ENCODE measurements around the gene XRCC4. TPM values are rescaled to one million over a fixed set of nuclear protein-coding genes. Genes with fewer than 3 reads are reported as not detected.
"Not testable (repeated sequence)": the region's sequence is repeated elsewhere in the genome, so short reads cannot be mapped to it uniquely, and the experiment has no call there.

Gene XRCC4
- total RNA-seq, 1 experiment from 2014 or later: 17.3 TPM

DNA sequence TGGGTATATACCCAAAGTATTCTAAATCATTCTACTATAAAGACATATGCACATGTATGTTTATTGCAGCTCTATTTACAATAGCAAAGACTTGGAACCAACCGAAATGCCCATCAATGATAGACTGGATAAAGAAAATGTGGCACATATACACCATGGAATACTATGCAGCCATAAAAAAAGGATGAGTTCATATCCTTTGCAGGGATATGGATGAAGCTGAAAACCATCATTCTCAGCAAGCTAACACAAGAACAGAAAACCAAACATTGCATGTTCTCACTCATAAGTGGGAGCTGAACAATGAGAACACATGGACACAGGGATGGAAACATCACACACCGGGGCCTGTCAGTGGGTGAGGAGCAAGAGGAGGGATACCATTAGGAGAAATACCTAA is 180.3 kb downstream of the XRCC4 start:
- not testable (repeated sequence) for DNase-seq, H3K36me3 ChIP-seq, H3K9me3 ChIP-seq, H3K27me3 ChIP-seq, H3K4me3 ChIP-seq

DNA sequence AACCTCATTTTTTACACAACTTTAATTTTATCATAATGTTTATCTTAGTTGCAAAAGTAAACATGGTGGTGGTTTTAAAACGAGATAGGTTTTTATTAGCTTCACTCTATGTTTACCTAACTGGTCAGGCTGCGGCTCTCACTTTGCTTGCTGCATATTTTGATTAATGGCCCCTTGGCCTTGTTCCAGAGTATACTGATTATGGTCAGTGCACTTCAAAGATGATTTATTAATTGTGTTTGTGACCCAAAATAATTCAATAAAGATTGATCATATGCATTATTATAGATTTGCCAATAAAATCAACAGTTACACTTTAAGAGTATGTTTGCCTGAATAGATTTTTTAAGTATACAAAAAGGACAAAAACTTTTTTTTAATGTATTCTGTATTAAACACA is 188.0 kb downstream of the XRCC4 start:
- Histone ChIP-seq H3K9me3 (no peaks in the 10 kb centered on the region), H3K36me3 (no peaks in the 10 kb centered on the region), H3K27me3 (no peaks in the 10 kb centered on the region), H3K4me3 (no peak overlapping the region)
- no peak for DNase-seq

DNA sequence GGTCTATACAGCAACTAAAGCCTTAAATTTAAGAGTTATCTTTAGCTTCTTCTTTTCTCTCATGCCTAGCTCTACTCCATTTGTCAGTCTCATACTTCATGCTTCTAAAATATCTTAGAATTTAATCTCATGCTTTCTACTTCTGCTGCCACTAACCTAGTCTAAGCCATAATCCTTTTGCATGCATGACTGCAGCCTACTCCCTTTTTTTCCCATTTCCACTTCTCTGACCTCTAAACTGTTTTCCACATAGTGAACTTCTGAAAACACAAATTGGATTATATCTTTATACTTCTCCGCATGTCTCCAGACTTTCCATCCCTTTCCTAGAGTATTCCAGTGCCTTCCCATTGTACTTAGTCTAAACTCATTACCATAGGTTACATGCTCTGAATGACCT is 193.0 kb downstream of the XRCC4 start:
- no peak overlapping the region for H3K4me3 ChIP-seq
- no peak for DNase-seq
- no peaks in the 10 kb centered on the region for H3K36me3 ChIP-seq
- H3K27me3 ChIP-seq: no peaks in the 10 kb centered on the region
- H3K9me3 ChIP-seq: peaks cover 2% of the 10 kb centered on the region; the same call in 1 of the 2 replicates

DNA sequence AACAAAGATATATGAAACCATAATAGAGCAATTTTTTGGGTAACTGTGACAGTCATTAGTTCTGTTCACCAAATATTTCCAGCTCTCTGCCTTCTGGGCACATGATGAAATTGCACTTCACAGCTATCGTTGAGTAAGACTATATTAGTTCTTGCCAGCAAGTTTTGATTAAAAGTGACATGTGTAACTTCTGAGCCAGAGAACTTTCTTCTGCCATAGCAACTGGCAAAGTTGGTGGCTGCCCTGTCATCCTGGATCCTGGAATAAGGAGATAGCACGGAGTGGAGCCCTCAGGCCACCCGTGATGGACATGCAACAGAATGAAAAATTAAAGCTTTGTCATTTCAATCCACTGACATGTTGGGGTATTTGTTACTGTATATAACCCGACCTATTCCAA is 199.8 kb downstream of the XRCC4 start:
- no peak for DNase-seq
- Histone ChIP-seq H3K27me3 (no peaks in the 10 kb centered on the region), H3K9me3 (peaks cover 2% of the 10 kb centered on the region; the same call in 1 of the 2 replicates), H3K4me3 (no peak overlapping the region), H3K36me3 (no peaks in the 10 kb centered on the region)

DNA sequence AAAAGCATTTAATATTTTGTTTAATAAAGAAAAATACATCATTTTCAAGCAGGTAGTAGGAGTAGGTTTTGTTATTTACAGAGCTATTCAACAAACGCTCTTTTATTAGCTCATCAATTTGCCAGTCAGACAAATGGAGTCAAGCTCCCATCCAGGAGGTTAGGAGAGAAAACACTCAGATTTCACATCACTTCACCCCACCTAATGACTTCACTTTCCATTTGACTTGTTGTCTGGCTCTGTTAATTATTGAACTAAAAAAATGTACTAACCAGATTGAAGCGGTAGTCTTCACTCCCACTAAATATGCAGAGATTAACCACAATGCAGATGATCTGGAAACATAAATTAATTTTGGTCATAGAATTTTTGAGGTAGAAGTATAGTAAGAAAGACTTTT is 200.6 kb downstream of the XRCC4 start:
- Histone ChIP-seq H3K4me3 (no peak overlapping the region), H3K36me3 (no peaks in the 10 kb centered on the region), H3K27me3 (no peaks in the 10 kb centered on the region), H3K9me3 (peaks cover under 1% of the 10 kb centered on the region; the same call in 1 of the 2 replicates)
- no peak for DNase-seq

DNA sequence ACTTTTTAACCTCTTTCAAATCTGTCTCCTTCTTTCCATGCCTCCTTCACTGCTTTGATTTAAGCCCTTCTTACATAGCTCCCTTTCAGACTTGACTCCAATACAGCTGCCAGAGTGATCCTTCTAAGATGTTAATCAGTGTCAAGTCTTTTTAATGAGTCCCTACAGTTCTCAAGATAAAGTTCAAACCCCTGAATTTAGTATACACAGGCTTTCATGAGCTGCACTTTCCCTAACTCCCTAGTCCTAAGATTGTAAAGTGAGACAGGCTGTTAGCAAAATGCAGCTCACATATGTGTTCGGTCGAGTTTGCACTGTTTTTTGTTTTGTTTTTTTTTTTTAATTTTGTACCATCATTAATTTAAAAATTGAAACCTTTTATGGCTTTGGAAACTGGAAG is 203.8 kb downstream of the XRCC4 start:
- H3K27me3 ChIP-seq: no peaks in the 10 kb centered on the region
- DNase-seq: no peak
- no peaks in the 10 kb centered on the region for H3K36me3 ChIP-seq
- H3K4me3 ChIP-seq: no peak overlapping the region
- no peaks in the 10 kb centered on the region for H3K9me3 ChIP-seq

DNA sequence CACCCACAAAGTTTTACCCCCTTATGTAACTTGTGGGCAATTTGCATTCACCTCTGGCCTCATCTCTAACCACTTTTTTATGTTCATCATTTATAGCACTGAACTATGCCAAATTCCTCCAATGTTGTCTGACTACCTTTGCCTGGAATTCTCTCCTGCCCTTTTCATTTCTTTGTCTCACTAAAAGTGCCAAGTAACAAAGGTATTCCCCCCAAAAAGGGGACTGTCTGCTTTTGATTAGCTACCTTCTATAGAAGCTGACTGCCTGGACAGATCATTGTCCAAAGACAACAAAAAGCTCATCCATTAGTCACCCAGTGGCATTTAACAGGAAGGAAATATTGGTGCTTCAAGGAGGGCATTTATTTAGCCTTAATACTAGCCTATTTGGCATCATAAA is 204.3 kb downstream of the XRCC4 start:
- peak; percentile 65 for DNase-seq
- Histone ChIP-seq H3K27me3 (no peaks in the 10 kb centered on the region), H3K4me3 (no peak overlapping the region), H3K9me3 (no peaks in the 10 kb centered on the region), H3K36me3 (no peaks in the 10 kb centered on the region)

DNA sequence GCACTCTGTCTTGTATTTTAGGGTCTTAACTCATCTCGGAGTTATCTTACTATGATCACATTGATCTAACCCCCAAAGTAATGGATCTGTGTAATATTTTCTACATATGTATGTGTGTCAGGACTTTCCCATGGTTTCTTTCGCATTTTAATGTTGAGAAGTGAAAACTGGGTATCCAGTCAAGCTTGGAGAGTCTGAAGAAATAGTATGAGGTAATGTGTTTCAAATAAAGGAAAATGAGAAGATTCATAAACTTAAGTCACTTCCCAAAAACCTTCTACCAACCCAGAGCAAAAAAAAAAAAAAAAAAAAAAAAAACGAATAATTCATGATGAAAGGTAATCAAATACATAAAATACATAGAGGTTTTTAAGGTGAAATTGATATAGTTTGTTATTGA is 206.4 kb downstream of the XRCC4 start:
- H3K36me3 ChIP-seq: no peaks in the 10 kb centered on the region
- no peak for DNase-seq
- no peaks in the 10 kb centered on the region for H3K27me3 ChIP-seq
- H3K4me3 ChIP-seq: no peak overlapping the region
- no peaks in the 10 kb centered on the region for H3K9me3 ChIP-seq

DNA sequence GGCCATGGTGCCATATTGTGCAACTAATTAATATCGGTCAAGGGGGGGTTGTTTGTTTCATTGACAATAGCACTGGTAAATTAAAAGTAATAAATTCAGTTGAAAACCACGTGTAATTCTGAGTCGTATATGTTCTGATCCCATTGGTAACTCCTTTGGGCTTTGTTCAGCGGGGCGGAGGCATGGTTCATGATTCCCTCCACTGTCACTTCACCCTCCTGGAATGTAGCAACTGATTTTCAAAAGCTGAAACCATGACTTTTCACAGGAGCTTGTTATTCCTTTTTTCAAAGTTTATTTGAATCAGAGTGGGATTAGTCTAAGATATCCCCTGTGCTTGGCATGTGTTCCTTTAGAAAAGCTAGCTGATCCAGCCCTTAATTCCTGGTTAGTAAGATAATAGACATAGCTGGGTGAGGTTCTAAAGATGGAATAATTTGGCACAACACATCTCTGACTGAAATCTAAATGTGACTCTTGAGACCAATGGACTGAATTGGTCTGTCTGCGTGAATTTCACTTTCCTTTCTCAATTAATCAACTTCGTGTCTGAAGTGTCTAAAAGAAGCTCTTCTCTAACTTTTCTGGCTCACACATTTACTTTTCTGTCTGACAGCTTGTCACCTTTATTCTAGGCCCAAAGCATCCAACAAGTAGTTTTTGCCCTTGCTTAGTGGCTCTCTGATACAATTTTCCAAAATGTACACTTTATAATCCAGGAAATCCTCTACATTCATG is 208.5 kb downstream of the XRCC4 start:
- Histone ChIP-seq H3K36me3 (no peaks in the 10 kb centered on the region), H3K27me3 (no peaks in the 10 kb centered on the region), H3K4me3 (no peak overlapping the region), H3K9me3 (no peaks in the 10 kb centered on the region; the same call in 1 of the 2 replicates)
- DNase-seq: peak; percentile 77

DNA sequence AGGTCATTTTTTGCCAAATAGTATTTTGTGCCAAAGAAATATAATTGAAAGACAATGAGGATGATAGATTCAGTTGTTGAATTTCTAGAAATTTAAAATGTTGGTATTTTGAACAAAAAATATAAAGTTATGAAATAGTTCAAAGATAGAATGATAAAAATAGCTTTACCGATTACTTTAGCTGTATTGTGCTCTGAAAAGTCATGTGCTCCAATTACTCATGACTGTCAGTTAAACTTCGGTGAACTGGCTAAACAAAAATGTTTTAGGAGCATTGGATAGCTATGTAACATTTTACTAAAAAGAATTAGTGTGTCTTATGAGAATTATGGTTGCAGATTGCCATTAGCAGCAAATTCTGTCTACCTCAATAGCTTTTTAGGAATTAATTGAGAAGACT is 216.9 kb downstream of the XRCC4 start:
- DNase-seq: no peak
- no peaks in the 10 kb centered on the region for H3K36me3 ChIP-seq
- H3K9me3 ChIP-seq: no peaks in the 10 kb centered on the region; the same call in 1 of the 2 replicates
- no peak overlapping the region for H3K4me3 ChIP-seq
- H3K27me3 ChIP-seq: no peaks in the 10 kb centered on the region

DNA sequence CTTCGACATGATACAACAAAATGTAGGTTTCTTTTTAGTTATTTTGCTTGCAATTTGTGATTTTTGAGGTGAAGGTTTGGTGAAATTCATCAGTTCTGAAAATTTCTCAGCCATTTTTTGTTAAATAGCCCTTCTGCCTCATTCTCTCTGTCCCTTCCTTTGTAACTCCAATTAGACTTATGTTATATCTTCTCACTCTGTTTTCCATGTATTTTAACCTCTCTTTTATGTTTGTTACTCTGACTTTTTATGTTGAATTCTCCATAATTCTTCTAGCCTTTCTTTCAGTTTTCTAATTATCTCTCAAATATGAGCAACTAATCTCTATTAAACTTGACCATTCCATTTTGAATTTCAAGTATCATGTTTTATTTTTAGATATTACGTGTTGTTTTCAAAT is 222.0 kb downstream of the XRCC4 start:
- Histone ChIP-seq H3K27me3 (no peaks in the 10 kb centered on the region), H3K9me3 (no peaks in the 10 kb centered on the region; the same call in 1 of the 2 replicates), H3K36me3 (no peaks in the 10 kb centered on the region), H3K4me3 (no peak overlapping the region)
- DNase-seq: no peak

DNA sequence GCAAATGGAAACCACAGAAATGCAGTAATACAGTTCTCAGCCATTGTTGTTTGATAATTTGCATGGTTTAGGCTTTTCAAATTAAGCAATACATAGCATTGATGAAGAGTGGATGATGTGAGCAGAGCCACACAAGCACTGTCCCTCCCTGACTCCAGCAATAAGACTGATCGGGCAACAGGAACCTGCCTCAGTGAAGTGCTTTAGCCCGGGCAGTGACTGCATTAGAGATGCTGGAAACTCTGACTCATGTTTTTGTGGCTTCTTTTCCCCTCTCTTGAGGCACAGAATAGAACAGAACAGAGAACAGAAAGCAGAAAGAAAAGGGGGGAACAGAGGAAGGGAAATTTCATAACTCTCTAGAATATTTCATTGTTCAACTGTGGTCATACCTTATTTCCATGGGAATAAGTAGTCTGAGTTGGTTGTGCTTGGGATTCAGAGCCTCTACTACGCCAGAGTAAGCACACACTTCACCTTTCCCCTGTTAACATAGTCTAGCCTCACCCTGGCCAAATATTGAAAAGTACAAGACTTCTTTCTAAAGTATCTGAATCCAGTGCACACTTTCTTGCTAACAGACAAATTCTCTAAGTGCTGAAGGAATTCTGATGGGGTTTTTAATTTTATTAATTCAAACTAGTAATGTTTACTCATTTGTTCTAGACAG is 229.4 kb downstream of the XRCC4 start:
- no peaks in the 10 kb centered on the region for H3K36me3 ChIP-seq
- H3K27me3 ChIP-seq: no peaks in the 10 kb centered on the region
- DNase-seq: peak; percentile 17
- no peak overlapping the region for H3K4me3 ChIP-seq
- no peaks in the 10 kb centered on the region for H3K9me3 ChIP-seq

DNA sequence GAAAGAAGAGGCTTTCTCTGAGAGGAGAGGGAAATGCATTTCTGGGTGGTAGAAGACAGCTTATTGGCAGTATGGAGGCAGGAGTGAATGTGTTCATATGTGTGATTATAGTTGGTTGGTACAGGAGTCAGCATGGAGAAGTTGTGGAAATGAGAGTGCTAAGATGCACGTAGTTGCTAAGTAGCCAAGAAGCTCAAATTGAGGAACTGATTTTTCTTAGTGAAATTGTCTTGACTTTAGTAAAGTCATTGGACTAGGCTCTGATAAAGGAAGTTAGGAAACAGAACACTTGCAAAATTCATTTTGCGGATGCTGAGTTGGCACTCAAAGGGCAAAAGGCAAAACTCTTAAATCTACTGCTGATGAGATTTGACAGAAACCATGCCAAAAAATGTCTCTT is 235.3 kb downstream of the XRCC4 start:
- no peaks in the 10 kb centered on the region for H3K27me3 ChIP-seq
- no peak overlapping the region for H3K4me3 ChIP-seq
- DNase-seq: no peak
- peaks cover 3% of the 10 kb centered on the region; the same call in 1 of the 2 replicates for H3K36me3 ChIP-seq
- peaks cover 16% of the 10 kb centered on the region for H3K9me3 ChIP-seq

DNA sequence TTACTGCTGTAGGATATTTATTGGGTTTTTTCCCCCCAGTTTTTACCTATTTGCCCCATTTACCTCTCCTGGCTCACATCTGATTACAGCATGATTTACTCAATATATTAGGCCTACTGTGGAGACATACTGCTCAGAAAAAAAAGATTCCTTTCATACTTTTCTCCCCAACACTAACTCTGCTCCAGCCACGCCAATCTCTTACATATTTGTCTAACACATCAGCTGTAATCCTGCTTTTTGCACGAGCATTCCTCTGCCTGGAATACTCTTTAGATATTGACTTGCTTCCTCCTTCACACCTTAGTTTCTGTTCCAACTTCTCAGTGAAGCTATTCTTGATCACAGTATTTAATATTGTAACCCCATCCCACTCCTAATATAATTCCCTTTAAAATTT is 236.1 kb downstream of the XRCC4 start:
- DNase-seq: no peak
- no peak overlapping the region for H3K4me3 ChIP-seq
- H3K9me3 ChIP-seq: peaks cover 16% of the 10 kb centered on the region
- peaks cover 3% of the 10 kb centered on the region; the same call in 1 of the 2 replicates for H3K36me3 ChIP-seq
- no peaks in the 10 kb centered on the region for H3K27me3 ChIP-seq

DNA sequence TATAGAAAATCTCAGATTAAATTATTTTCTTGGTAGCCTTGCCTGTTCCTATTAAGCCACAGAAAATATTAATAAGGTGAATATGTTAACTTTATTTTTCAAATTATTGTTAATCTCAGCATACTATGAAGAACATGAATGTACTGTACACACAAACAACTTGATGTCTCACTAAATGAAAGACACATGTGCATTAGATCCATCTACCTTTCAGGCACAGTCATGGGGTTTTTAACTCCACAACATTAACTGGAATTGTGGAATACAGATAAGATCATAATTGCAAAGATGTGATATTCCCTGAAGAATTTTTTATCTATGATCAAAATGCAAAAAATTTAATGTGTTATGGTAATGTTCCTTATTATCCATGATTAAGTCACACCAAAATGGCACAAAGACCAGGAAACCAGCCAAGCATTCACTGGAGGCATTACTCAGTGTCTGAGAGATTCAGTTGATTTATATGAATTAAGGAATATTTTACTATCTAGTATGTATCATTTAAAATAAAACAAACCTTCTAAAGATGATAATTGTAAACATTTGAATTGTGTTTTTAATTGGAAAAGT is 244.2 kb downstream of the XRCC4 start:
- H3K27me3 ChIP-seq: no peaks in the 10 kb centered on the region
- no peak overlapping the region for H3K4me3 ChIP-seq
- no peaks in the 10 kb centered on the region for H3K9me3 ChIP-seq
- H3K36me3 ChIP-seq: no peaks in the 10 kb centered on the region
- peak; percentile 77 for DNase-seq

DNA sequence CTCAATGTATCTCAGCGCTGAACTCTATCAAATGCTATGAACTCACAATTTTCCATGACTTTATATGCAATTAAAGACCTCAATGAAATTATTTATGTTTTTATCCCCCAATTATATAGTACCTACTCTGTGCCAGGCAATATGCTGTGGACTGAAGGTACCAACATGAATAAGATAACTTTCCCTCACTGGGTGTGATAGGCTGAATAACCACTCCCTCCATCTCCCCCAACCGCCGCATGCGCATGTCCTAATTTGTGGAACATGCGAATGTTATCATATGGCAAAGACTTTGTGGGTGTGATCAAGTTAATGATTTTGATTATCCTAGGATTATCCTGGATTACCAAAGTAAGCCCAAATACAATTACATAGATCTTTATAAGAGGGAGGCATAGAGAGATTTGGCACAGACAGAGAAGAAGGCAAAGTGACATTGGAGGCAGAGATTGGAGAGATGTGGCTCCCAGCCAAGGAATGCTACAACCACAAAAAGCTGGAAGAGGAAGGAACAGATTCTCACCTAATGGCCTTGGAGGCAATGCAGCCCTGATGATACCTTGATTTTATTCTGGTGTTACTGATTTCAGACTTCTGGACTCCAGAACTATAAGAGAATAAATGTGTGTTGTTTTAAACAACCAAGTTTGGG is 245.1 kb downstream of the XRCC4 start:
- Histone ChIP-seq H3K9me3 (no peaks in the 10 kb centered on the region), H3K27me3 (no peaks in the 10 kb centered on the region), H3K36me3 (no peaks in the 10 kb centered on the region), H3K4me3 (no peak overlapping the region)
- DNase-seq: peak; percentile 11

DNA sequence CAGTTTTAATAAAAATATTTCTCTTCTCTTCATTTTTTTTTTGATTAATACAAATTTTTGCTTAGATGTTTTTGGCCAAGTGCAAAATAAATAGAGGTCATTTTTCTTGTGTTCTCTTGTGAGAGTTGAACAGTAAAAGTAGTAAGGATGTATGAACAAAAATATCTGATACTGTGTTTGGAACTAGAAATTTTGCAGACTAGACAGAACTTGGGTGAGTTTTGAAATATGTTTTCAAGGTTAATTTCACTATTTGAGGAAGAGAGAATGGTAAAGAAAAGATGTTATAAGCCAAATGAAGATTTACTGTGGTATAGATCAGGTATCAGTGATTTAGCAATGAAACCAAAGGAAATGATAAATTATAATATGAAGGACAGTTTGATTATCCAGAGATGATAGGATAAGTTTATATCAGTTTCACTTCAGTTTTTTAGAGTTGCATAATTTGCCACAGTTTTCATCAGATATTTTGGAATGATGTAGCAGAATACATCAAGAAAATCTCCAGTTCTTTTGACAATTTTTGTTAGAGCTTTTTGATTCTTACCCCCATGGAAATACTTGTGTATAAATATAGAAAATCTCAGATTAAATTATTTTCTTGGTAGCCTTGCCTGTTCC is 246.3 kb downstream of the XRCC4 start:
- H3K36me3 ChIP-seq: no peaks in the 10 kb centered on the region

More for the DNA sequence above, 246.3 kb downstream of the XRCC4 start:
- no peak overlapping the region for H3K4me3 ChIP-seq
- no peak for DNase-seq
- no peaks in the 10 kb centered on the region for H3K9me3 ChIP-seq
- H3K27me3 ChIP-seq: no peaks in the 10 kb centered on the region
